ENCODE results near the gene INSIG2. TPM values are rescaled to one million over a fixed set of nuclear protein-coding genes. Genes with fewer than 3 reads are reported as not detected.

The INSIG2 gene
- polyA plus RNA-seq, 1 of the 3 experiments (the other 2 are of a cell fraction) = 8.7 TPM

- no peaks in the 10 kb centered on the region for H3K79me2 ChIP-seq (ENCODE audit: insufficient read depth)
- ChIA-PET CTCF (interaction anchor here (1.4 to 5.7 kb wide), 3 partner anchors 12 to 26 kb away, joined by 3 to 32 read pairs (median 5); no protein-coding TSS in a partner anchor), POLR2A (no interaction called here)
- no peak overlapping the region for H2AFZ ChIP-seq (ENCODE audit: low read depth)
- no peak for DNase-seq
- no peak overlapping the region for H3K4me3 ChIP-seq (ENCODE audit: low read depth in 2 of 2, low read length in 1 of 2)
- no peaks in the 10 kb centered on the region; a peak in 1 of 4 replicates for H3K4me1 ChIP-seq (ENCODE audit: control insufficient read depth in 1 of 2, insufficient read depth in 2 of 2, low read depth in 1 of 2, low read length in 1 of 2)
- no peaks in the 10 kb centered on the region for H3K36me3 ChIP-seq (replicated peaks in 1 of 2; ENCODE audit: control insufficient read depth in 1 of 2, insufficient read depth in 2 of 2, low read length in 1 of 2)
- H3K27me3 ChIP-seq (ENCODE audit: insufficient read depth) = peaks cover under 1% of the 10 kb centered on the region; the same call in 1 of the 2 replicates
- no peaks in the 10 kb centered on the region for H4K20me1 ChIP-seq (ENCODE audit: insufficient read depth)
- H3K9ac ChIP-seq = no peak overlapping the region
- H3K9me3 ChIP-seq = no peaks in the 10 kb centered on the region
- H3K9me2 ChIP-seq = no peaks in the 10 kb centered on the region
- no peaks in the 10 kb centered on the region for H3F3A ChIP-seq (replicated peaks; ENCODE audit: insufficient read depth)
- WGBS (ENCODE audit: low lambda C conversion rate) = 63% methylated on average over 3 of the region's 3 CpGs
- no peak overlapping the region for H3K27ac ChIP-seq (ENCODE audit: low read depth in 2 of 2, low read length in 1 of 2)
- TF ChIP-seq SIN3A (IDR thresholded peaks at IDR 0.05; ENCODE audit: borderline replicate concordance, low read depth, low read length) (no peak), NRF1 (IDR thresholded peaks at IDR 0.05; ENCODE audit: low read depth, low read length) (no peak), MEF2A (IDR thresholded peaks at IDR 0.05; ENCODE audit: borderline replicate concordance, low read depth) (no peak), TCF12 (IDR thresholded peaks at IDR 0.05) (no peak), REST (IDR thresholded peaks at IDR 0.05; ENCODE audit: low read depth, low read length) (no peak), FOSL2 (IDR thresholded peaks at IDR 0.05; ENCODE audit: borderline replicate concordance, low read depth) (no peak), GABPA (IDR thresholded peaks at IDR 0.05; ENCODE audit: low read depth) (no peak), ZBTB33 (IDR thresholded peaks at IDR 0.05; ENCODE audit: borderline replicate concordance, low read depth) (no peak), RAD21 (IDR thresholded peaks at IDR 0.05; ENCODE audit: low read length) (no peak), YY1 (IDR thresholded peaks at IDR 0.05; ENCODE audit: low read depth) (no peak), CHD2 (IDR thresholded peaks at IDR 0.05; ENCODE audit: low read length, partially characterized antibody) (no peak), TEAD4 (IDR thresholded peaks at IDR 0.05; ENCODE audit: borderline replicate concordance, insufficient read depth) (no peak), NFIC (IDR thresholded peaks at IDR 0.05; ENCODE audit: borderline replicate concordance) (no peak), FOXM1 (IDR thresholded peaks at IDR 0.05; ENCODE audit: low read depth) (no peak), RCOR1 (IDR thresholded peaks at IDR 0.05; ENCODE audit: low read length) (no peak), ELF1 (IDR thresholded peaks at IDR 0.05) (no peak)
- no peak overlapping the region for H3K4me2 ChIP-seq
Measured at GRCh38 chr2:118058951-118059350, 29.3 kb upstream of the INSIG2 start.
